GM06990 (cell line): ENCODE results near the gene KCNH4.

ENCODE experiments used
- DNase-seq: peaks from one replicate; pipeline ENCODE4 v3.0.0-alpha.2; 2011; ENCODE audit not compliant: insufficient read length; ENCODE audit errors: extremely low read depth
- H3K27me3 ChIP-seq: replicated peaks from 2 replicates; pipeline ENCODE4 v1.6.0; 2011; ENCODE audit warnings: low read length; ENCODE audit not compliant: control insufficient read depth, insufficient read depth
- H3K36me3 ChIP-seq: 2 replicates; pipeline ENCODE4 v1.5.1; 2011; ENCODE audit warnings: low read length; ENCODE audit not compliant: control insufficient read depth, insufficient read depth
- H3K4me3 ChIP-seq: replicated peaks from 2 replicates; pipeline ENCODE4 v1.5.1; 2011; ENCODE audit warnings: low read depth, mild to moderate bottlenecking, control low read depth, low read length
- TF ChIP-seq, protein P1 (sequence below): IDR thresholded peaks from 2 replicates; pipeline ENCODE4 v1.5.1; 2011; ENCODE audit warnings: low read length, control low read depth, mild to moderate bottlenecking, inconsistent platforms; ENCODE audit not compliant: insufficient read depth, poor library complexity, severe bottlenecking

The KCNH4 gene

DNA sequence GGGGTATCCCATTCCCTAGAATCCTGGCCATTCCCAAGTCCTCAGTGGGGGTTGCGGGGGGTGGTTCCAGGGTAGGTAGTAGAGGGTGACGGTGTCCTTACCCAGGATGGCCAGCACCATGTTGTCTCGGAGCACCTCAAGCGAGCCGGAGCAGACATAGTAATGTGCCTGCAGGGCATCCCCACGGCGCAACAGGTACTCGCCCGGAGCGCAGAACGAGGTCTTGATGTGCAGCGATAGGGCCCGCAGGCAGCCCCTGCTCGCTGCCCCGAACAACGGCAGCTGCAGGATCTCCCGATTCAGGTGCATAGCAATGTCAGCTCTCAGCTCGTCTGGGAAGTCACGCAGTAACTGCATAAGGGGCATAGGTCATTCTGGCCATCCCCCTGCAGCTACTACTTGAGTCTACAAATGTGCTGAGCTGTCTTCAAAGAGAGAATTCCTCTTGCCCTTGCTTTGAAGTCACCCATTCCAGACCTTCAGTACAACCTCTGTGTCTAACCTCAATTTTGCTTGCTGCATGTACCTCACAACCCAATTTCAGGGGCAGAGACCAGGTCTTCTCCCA is 14.7 kb downstream of the KCNH4 start:
- DNase-seq: no peak
- no peak overlapping the region for H3K4me3 ChIP-seq
- no peaks in the 10 kb centered on the region for H3K36me3 ChIP-seq
- H3K27me3 ChIP-seq: no peaks in the 10 kb centered on the region
- TF ChIP-seq, protein P1, sequence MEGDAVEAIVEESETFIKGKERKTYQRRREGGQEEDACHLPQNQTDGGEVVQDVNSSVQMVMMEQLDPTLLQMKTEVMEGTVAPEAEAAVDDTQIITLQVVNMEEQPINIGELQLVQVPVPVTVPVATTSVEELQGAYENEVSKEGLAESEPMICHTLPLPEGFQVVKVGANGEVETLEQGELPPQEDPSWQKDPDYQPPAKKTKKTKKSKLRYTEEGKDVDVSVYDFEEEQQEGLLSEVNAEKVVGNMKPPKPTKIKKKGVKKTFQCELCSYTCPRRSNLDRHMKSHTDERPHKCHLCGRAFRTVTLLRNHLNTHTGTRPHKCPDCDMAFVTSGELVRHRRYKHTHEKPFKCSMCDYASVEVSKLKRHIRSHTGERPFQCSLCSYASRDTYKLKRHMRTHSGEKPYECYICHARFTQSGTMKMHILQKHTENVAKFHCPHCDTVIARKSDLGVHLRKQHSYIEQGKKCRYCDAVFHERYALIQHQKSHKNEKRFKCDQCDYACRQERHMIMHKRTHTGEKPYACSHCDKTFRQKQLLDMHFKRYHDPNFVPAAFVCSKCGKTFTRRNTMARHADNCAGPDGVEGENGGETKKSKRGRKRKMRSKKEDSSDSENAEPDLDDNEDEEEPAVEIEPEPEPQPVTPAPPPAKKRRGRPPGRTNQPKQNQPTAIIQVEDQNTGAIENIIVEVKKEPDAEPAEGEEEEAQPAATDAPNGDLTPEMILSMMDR: no peak

DNA sequence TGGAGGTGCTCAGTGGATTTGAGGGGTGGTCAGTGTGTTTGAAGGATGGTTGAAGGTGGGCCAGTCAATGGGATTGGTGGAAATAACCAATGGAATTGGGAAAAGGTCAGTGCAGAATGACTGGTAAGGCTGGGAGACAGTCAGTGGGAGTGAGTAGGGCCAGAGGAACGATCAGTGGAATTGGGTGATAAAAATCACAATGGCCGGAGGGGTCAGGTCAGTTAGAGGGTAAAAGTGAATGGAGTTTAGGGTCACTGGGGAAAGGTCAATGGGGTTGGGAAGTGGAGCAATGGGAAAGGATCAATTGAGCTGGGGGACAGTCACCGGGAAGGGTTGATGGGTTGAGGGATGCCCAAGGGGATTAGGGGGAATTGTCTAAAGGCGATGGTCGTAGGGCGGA is 15.2 kb downstream of the KCNH4 start:
- DNase-seq: no peak
- TF ChIP-seq, protein P1: no peak
- Histone ChIP-seq H3K27me3 (no peaks in the 10 kb centered on the region), H3K36me3 (no peaks in the 10 kb centered on the region), H3K4me3 (no peak overlapping the region)

DNA sequence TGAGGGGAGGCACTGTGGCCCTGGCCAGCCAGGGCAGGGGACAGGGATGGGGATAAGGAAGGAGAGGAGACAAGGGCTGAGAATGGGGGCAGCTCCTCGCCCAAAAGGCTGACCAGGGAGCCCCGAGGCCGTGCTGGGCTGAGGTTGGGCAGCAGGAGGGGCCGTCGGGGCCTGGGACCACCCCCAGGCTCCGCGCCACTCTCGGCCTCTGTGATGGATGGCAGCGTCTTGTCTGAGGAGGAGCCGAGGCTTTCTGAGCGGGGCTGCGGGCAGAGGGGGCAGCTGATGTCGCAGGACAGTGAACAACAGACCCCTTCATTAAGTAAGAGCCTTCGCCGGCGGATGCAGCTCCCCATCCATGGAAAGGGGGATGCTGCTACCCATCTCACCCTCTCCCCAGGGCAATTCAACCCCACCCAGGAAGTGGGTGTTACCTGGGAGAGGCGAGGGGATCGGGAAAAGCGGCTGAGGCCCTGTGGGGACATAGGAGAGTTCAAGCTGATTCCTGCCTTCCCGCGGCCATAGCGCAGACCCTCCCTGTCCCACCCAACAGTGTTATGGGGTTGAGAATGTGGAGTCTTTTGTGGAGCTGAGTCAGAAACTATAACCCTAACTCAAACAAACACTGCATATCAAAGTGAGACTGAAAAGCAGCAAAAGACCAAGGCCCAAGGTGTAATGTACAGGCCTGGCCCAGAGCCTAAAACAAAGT is 17.1 kb downstream of the KCNH4 start:
- DNase-seq: no peak
- Histone ChIP-seq H3K27me3 (no peaks in the 10 kb centered on the region), H3K36me3 (no peaks in the 10 kb centered on the region), H3K4me3 (no peak overlapping the region)
- TF ChIP-seq, protein P1: no peak

DNA sequence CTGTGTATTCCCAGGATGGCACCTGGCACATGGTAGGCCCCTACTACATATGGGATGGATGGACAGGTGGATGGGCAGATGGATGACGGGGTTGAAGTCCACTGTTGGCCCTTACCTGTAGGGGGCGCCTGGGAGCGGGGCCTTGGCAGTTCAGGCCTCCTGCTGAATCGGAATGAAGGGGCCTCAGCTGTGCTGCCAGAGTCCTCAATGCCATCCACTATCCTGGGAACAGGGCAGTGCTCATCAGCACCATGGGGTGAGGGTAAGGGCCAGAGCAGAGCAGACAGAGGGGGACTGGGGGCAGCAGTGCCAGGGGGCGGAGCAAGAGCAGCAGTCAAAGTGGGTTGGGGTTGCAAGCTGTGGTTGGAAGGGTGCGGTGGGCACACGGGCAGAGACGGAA is 17.8 kb downstream of the KCNH4 start:
- H3K4me3 ChIP-seq: no peak overlapping the region
- no peak for DNase-seq

DNA sequence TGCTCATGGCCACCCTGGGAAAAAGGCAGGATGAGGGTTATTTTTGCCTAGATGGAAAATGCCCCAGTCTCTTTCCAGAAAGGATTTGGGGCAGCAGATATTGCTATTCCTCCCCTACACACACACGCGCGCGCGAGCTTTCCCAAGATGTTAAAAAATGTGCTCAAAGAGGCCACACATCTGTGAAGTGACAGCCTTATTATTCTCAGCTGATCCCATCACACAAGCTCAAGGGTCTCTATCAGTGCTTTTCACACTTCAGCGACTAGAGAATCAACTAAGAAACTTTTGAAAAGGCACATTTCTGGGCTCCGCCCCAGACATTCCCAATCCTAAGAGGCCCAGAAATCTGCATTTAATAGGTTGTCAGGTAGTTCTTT is 20.4 kb downstream of the KCNH4 start:
- Histone ChIP-seq H3K36me3 (no peaks in the 10 kb centered on the region), H3K4me3 (no peak overlapping the region), H3K27me3 (no peaks in the 10 kb centered on the region)
- no peak for DNase-seq
- TF ChIP-seq, protein P1: no peak

More for the DNA sequence above, 17.8 kb downstream of the KCNH4 start:
- TF ChIP-seq, protein P1: peak; percentile 77
- no peaks in the 10 kb centered on the region for H3K36me3 ChIP-seq
- no peaks in the 10 kb centered on the region for H3K27me3 ChIP-seq
